Measurements from ENCODE around the gene EGFR.

EGFR gene

DNA sequence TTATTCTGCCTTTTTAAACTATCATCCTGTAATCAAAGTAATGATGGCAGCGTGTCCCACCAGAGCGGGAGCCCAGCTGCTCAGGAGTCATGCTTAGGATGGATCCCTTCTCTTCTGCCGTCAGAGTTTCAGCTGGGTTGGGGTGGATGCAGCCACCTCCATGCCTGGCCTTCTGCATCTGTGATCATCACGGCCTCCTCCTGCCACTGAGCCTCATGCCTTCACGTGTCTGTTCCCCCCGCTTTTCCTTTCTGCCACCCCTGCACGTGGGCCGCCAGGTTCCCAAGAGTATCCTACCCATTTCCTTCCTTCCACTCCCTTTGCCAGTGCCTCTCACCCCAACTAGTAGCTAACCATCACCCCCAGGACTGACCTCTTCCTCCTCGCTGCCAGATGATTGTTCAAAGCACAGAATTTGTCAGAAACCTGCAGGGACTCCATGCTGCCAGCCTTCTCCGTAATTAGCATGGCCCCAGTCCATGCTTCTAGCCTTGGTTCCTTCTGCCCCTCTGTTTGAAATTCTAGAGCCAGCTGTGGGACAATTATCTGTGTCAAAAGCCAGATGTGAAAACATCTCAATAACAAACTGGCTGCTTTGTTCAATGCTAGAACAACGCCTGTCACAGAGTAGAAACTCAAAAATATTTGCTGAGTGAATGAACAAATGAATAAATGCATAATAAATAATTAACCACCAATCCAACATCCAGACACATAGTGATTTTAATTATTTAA is 151.7 kb downstream of the EGFR start:
- no peak overlapping the region for H3K4me3 ChIP-seq (replicated peaks; ENCODE audit: low read depth, low read length)
- no peak for DNase-seq (ENCODE audit: extremely low read depth, low read depth)
- TF ChIP-seq, protein P1, sequence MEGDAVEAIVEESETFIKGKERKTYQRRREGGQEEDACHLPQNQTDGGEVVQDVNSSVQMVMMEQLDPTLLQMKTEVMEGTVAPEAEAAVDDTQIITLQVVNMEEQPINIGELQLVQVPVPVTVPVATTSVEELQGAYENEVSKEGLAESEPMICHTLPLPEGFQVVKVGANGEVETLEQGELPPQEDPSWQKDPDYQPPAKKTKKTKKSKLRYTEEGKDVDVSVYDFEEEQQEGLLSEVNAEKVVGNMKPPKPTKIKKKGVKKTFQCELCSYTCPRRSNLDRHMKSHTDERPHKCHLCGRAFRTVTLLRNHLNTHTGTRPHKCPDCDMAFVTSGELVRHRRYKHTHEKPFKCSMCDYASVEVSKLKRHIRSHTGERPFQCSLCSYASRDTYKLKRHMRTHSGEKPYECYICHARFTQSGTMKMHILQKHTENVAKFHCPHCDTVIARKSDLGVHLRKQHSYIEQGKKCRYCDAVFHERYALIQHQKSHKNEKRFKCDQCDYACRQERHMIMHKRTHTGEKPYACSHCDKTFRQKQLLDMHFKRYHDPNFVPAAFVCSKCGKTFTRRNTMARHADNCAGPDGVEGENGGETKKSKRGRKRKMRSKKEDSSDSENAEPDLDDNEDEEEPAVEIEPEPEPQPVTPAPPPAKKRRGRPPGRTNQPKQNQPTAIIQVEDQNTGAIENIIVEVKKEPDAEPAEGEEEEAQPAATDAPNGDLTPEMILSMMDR (IDR thresholded peaks at IDR 0.05; ENCODE audit: low read depth, low read length, missing control alignments): no peak

DNA sequence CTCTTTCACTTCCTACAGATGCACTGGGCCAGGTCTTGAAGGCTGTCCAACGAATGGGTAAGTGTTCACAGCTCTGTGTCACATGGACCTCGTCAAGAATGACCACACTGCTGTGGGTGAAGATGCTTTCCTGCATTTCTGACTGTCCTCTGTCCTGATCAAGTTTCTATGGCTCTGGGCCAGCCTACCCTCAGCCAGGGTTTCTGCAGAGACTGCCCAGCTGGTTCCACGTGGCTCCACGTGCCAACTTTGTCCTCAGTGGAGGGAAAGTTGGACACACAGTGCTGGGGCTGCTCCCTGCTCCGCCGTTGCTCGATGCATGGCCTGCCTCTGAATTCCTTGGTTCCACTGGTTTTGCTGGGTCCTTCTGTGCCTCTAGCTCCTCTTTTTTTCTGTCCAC is 152.3 kb downstream of the EGFR start:
- no peak overlapping the region for H3K4me3 ChIP-seq (replicated peaks; ENCODE audit: low read depth, low read length)
- TF ChIP-seq, protein P1 (IDR thresholded peaks at IDR 0.05; ENCODE audit: low read depth, low read length, missing control alignments): no peak
- no peak for DNase-seq (ENCODE audit: extremely low read depth, low read depth)

DNA sequence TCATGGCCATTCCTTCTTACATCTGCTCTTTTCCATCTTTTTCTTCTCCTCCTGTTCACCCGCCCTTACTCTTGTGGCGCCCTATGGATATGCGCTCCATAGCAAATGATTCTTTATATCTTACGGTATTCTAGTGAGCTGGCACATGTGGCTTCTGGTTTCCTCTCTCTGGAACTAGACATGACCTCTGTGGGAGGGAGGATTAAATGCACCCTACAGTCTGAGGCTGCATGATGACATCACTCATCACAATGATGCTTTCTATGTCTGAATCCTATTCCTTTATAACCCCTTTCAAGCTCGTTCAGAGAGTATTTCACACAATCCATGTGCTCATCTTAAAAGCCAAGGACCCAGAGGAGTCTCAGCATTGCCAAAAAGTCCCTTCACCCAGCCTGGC is 153.3 kb downstream of the EGFR start:
- TF ChIP-seq, protein P1 (IDR thresholded peaks at IDR 0.05; ENCODE audit: low read depth, low read length, missing control alignments): no peak
- no peak overlapping the region for H3K4me3 ChIP-seq (replicated peaks; ENCODE audit: low read depth, low read length)
- no peak for DNase-seq (ENCODE audit: extremely low read depth, low read depth)

DNA sequence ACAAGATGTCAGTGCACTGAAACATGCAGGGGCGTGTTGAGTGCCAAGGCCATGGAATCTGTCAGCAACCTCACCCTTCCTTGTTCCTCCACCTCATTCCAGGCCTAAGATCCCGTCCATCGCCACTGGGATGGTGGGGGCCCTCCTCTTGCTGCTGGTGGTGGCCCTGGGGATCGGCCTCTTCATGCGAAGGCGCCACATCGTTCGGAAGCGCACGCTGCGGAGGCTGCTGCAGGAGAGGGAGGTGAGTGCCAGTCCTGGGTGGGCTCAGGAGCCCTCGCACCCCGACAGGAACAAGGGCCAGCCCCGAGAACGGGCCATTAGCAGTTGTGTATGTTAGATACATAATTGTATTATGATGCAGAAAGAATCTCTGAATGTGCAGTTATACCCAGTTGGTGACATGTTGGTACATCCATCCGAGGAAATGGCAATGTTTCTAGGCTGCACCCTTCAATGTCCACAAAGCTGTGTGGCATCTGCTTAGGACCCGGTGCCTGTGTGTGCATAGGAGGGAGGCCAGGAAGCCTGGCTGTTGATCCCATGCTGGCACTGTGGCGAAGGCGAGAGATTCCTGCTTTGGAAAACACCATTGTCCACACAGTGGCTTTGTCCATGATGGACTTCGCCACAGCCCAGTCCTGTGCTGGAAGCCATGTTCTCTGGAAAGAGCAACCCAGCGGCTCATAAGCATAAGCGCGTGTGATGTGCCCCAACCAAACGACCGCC is 154.2 kb downstream of the EGFR start:
- TF ChIP-seq, protein P1 (IDR thresholded peaks at IDR 0.05; ENCODE audit: low read depth, low read length, missing control alignments): no peak
- H3K4me3 ChIP-seq (replicated peaks; ENCODE audit: low read depth, low read length): no peak overlapping the region
- DNase-seq (ENCODE audit: extremely low read depth, low read depth): no peak

DNA sequence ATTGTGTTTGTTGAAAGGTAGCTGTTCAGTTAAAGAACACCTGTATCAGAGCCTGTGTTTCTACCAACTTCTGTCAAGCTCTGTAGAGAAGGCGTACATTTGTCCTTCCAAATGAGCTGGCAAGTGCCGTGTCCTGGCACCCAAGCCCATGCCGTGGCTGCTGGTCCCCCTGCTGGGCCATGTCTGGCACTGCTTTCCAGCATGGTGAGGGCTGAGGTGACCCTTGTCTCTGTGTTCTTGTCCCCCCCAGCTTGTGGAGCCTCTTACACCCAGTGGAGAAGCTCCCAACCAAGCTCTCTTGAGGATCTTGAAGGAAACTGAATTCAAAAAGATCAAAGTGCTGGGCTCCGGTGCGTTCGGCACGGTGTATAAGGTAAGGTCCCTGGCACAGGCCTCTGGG is 154.9 kb downstream of the EGFR start:
- DNase-seq (ENCODE audit: extremely low read depth, low read depth): no peak
- H3K4me3 ChIP-seq (replicated peaks; ENCODE audit: low read depth, low read length): no peak overlapping the region
- TF ChIP-seq, protein P1 (IDR thresholded peaks at IDR 0.05; ENCODE audit: low read depth, low read length, missing control alignments): peak; percentile 12

DNA sequence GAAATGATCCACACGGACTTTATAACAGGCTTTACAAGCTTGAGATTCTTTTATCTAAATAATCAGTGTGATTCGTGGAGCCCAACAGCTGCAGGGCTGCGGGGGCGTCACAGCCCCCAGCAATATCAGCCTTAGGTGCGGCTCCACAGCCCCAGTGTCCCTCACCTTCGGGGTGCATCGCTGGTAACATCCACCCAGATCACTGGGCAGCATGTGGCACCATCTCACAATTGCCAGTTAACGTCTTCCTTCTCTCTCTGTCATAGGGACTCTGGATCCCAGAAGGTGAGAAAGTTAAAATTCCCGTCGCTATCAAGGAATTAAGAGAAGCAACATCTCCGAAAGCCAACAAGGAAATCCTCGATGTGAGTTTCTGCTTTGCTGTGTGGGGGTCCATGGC is 155.6 kb downstream of the EGFR start:
- TF ChIP-seq, protein P1 (IDR thresholded peaks at IDR 0.05; ENCODE audit: low read depth, low read length, missing control alignments): no peak
- DNase-seq (ENCODE audit: extremely low read depth, low read depth): no peak
- H3K4me3 ChIP-seq (replicated peaks; ENCODE audit: low read depth, low read length): no peak overlapping the region
